ENCODE measurements around the gene OR6N1.

DNA sequence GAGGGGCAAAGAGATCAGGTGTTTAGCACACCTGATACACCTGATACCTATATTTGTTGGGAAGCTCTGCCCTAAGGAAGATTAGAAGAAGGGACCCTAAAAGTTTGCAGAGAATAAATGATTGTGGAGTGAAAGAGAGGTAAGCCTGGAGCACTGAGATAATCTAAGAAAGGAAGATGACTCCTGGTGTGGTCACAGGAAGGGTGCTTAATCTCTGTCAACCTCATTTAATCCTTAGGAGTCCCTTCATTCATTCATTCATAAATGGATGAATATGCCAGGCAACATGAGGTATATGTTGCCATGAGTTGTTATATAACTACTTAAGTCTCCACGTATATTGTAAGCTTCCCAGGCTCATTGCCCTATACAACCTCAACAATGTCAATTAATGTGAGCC, 43.0 kb upstream of the OR6N1 start:
- TF ChIP-seq, protein P1, sequence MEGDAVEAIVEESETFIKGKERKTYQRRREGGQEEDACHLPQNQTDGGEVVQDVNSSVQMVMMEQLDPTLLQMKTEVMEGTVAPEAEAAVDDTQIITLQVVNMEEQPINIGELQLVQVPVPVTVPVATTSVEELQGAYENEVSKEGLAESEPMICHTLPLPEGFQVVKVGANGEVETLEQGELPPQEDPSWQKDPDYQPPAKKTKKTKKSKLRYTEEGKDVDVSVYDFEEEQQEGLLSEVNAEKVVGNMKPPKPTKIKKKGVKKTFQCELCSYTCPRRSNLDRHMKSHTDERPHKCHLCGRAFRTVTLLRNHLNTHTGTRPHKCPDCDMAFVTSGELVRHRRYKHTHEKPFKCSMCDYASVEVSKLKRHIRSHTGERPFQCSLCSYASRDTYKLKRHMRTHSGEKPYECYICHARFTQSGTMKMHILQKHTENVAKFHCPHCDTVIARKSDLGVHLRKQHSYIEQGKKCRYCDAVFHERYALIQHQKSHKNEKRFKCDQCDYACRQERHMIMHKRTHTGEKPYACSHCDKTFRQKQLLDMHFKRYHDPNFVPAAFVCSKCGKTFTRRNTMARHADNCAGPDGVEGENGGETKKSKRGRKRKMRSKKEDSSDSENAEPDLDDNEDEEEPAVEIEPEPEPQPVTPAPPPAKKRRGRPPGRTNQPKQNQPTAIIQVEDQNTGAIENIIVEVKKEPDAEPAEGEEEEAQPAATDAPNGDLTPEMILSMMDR (IDR thresholded peaks at IDR 0.05; ENCODE audit: low read length): no peak
- no peak for TF ChIP-seq EZH2 (IDR thresholded peaks at IDR 0.05; ENCODE audit: borderline replicate concordance, low read length)
